Lower leg skin (tissue), 4 donors: ENCODE measurements around the gene MUL1. TPM values are rescaled to one million over a fixed set of nuclear protein-coding genes. Genes with fewer than 3 reads are reported as not detected.

Experiments
- DNase-seq, 2 donors: peaks; one replicate each; pipeline ENCODE4 v3.0.0-alpha.2; 2019; ENCODE audit warnings: low spot score in 2 of 2
- H3K4me3 ChIP-seq: fragments of 200-600 bp; sonication (generic); 2 replicates; pipeline ENCODE4 v1.5.1; 2017; ENCODE audit warnings: mild to moderate bottlenecking, low read depth; ENCODE audit not compliant: poor library complexity, severe bottlenecking
- POLR2A ChIP-seq, 2 donors: fragments of 450-650 bp; IDR thresholded peaks; one replicate each; pipeline ENCODE4 v1.6.1; 2016 to 2017; ENCODE audit warnings: antibody characterized with exemption in 2 of 2, mild to moderate bottlenecking in 1 of 2, moderate library complexity in 1 of 2
- WGBS, 2 donors: methylation state at CpG; one replicate each; pipeline ENCODE4 v1.1.5; 2018; 5-methylcytosine and 5-hydroxymethylcytosine counted together
- intact Hi-C: fragments of 100-400 bp; cut with DNase I; formaldehyde crosslinking; loops from one replicate; pipeline ENCODE4 v1.15.0; 2023; ENCODE audit warnings: low total_unique reads
- total RNA-seq, 4 donors: library from RNA; depleted of rRNA; stranded (reverse); fragments of >200 nt; gene quantifications; one replicate each; pipeline ENCODE4 v1.1.0, GENCODE V29; 2016
- TF ChIP-seq, protein P1 (sequence below), 3 donors: fragments of 450-650 bp; IDR thresholded peaks; one replicate each; pipeline ENCODE4 v1.5.1; 2016; ENCODE audit warnings: antibody characterized with exemption in 3 of 3, mild to moderate bottlenecking in 3 of 3, moderate library complexity in 2 of 3

The MUL1 gene
- total RNA-seq, 4 donors from 2014 or later = 32.7 to 46.2 (median 37.4) TPM

DNA sequence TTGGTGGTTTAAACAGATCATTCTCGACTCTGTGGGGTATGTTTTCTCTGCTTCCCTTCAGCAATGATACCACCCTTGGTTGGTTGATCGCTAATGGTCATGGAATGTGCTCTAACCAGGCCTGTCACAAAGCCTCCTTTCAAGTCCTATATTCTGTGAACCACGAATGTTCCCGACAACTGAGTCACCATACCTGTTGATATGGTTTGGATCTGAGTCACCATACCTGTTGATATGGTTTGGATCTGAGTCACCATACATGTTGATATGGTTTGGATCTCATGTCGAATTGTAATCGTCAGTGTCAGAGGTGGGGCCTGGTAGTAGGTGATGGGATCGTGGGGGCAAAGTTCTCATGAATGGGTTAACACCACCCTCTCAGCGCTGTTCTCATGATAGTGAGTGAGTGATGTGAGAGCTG, 11.7 kb downstream of the MUL1 start:
- WGBS, 2 donors = 62 to 73% methylated on average over 8 of the region's 8 CpGs

DNA sequence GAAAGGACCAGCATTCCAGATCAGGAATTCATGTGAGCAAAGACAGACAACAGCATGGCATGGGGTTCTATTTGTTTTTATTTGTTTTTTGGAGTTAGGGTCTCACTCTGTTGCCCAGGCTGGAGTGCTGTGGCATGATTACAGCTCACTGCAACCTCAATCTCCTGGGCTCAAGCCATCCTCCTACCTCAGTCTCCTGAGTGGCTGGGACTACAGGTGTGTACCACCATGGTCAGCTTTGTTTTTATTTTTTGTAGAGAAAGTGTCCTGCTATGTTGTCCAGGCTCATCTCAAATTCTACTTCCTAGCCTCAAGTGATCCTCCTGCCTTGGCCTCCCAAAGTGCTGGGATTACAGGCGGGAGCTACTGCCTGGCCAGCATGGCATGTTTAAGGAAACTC, 12.3 kb downstream of the MUL1 start:
- intact Hi-C loops = loop anchor here (10.0 kb wide), 1 partner anchor 581 kb away; no protein-coding TSS in a partner anchor

More for the DNA sequence above, 11.7 kb downstream of the MUL1 start:
- DNase-seq = no peak
- H3K4me3 ChIP-seq = no peak overlapping the region
- no peak for TF ChIP-seq POLR2A (IDR thresholded peaks at IDR 0.05)
- TF ChIP-seq, protein P1, sequence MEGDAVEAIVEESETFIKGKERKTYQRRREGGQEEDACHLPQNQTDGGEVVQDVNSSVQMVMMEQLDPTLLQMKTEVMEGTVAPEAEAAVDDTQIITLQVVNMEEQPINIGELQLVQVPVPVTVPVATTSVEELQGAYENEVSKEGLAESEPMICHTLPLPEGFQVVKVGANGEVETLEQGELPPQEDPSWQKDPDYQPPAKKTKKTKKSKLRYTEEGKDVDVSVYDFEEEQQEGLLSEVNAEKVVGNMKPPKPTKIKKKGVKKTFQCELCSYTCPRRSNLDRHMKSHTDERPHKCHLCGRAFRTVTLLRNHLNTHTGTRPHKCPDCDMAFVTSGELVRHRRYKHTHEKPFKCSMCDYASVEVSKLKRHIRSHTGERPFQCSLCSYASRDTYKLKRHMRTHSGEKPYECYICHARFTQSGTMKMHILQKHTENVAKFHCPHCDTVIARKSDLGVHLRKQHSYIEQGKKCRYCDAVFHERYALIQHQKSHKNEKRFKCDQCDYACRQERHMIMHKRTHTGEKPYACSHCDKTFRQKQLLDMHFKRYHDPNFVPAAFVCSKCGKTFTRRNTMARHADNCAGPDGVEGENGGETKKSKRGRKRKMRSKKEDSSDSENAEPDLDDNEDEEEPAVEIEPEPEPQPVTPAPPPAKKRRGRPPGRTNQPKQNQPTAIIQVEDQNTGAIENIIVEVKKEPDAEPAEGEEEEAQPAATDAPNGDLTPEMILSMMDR (IDR thresholded peaks at IDR 0.05) = no peak
- intact Hi-C loops = loop anchor here (10.0 kb wide), 1 partner anchor 581 kb away; no protein-coding TSS in a partner anchor

DNA sequence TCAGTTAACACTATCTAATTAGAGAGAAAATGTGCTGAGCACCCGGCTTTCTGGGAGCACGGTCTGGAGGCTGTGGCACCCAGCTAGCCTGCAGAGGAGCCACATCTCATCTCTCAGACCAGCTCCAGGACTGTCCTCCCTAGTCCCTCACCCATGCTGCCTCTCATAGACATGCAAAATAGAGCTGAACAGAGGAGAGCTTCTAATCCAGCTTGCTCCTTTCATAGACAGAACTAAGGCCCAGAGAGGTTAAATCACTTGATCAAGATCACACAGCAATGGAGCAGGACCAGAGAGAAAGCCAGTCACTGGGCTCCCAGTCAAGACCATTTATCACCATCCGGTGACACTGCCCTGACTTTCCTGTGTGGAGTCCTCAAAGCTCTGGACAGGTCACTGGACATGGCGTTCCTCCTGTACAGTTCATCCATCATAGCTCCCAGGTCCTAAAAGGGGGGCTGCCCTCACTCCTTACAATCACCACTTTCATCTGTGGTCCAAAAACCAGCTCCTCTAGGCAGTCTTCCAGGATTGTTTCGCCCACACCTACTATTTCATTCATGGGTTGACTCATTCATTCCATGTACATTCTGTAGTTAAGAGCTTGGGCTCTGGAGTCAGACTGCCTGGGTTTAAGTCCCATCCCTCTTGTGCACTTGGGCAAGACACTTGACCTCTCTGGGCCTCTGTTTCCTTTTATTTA, 13.2 kb downstream of the MUL1 start:
- no peak overlapping the region for H3K4me3 ChIP-seq
- TF ChIP-seq POLR2A (IDR thresholded peaks at IDR 0.05) = no peak
- TF ChIP-seq, protein P1 (IDR thresholded peaks at IDR 0.05) = no peak
- no peak for DNase-seq
- intact Hi-C loops = loop anchor here (5.0 to 10.0 kb wide), 2 partner anchors 277 to 580 kb away; no protein-coding TSS in a partner anchor
- 31 to 32% methylated on average over 5 of the region's 5 CpGs for WGBS, 2 donors

More for the DNA sequence above, 12.3 kb downstream of the MUL1 start:
- TF ChIP-seq, protein P1 (IDR thresholded peaks at IDR 0.05) = no peak
- no peak for TF ChIP-seq POLR2A (IDR thresholded peaks at IDR 0.05)
- H3K4me3 ChIP-seq = no peak overlapping the region
- 84 to 95% methylated on average over 1 of the region's 1 CpG for WGBS, 2 donors
- DNase-seq = no peak

DNA sequence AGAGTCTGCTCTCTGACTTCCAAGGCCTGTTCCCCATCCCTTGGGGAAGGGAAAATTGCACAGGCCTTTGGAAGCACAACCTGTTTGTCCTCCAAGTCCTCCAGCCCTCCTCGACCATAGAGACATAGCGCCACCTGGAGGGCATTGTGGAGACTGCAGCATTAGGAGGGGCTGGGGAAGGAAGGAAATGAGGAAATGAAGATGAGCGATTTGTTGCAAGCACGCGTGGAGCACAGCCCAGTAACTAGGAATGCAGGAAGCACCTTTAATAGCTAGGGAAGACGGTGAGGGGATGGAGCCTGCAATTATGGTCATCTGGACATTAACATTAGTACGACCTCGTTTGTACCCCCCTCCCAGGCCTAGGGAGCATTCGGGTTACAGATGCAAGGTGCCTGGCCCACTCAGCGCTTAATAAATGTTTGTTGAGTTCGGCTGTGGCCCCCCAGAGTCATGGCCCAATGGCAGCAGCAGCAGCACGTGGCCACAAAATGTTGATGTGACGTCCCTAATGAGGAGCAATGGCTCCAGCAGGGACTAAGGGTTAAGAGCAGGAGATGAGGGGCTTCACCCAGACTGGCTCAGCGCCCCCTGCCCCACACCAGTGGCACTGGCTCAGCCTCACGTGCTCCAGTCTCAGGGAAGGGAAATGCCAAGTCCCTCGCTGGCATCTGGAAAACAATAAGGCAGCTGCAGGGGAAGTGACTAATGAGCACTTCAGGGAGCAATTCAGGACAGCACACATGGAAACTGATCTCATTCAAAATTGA, 13.9 kb downstream of the MUL1 start:
- DNase-seq = peak; percentile 89 to 98
- intact Hi-C loops = loop anchor here (5.0 to 10.0 kb wide), 2 partner anchors 277 to 579 kb away; no protein-coding TSS in a partner anchor
- TF ChIP-seq POLR2A (IDR thresholded peaks at IDR 0.05) = no peak
- TF ChIP-seq, protein P1 (IDR thresholded peaks at IDR 0.05) = peak in 1 of 3 donors; percentile 92
- H3K4me3 ChIP-seq = no peak overlapping the region
- WGBS, 2 donors = 3 to 4% methylated on average over 16 of the region's 16 CpGs

DNA sequence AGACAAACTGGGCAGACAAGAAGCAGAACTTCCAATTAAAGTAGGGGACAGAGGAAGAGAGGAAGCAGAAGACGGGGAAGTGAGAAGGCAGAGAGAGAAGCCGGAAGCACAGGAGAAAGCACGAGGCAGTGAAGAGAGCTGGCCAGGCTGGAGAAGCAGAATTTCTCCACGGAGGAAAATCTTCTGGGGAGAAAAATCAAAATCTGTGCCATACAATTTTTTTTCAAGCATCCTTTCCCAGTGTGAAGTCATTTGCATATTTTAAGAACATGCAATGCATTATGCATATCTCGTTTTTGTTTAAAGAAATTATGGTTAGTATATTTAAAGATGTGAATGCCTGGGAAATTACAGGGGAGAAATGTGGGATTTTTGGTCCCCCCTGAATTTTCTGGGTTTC, 14.6 kb downstream of the MUL1 start:
- WGBS, 2 donors = 38 to 41% methylated on average over 5 of the region's 5 CpGs
- TF ChIP-seq, protein P1 (IDR thresholded peaks at IDR 0.05) = no peak
- TF ChIP-seq POLR2A (IDR thresholded peaks at IDR 0.05) = no peak
- intact Hi-C loops = loop anchor here (5.0 to 10.0 kb wide), 2 partner anchors 276 to 579 kb away; no protein-coding TSS in a partner anchor

More for the DNA sequence above, 14.6 kb downstream of the MUL1 start:
- no peak for DNase-seq
- H3K4me3 ChIP-seq = no peak overlapping the region
